WTC11 (cell line): ENCODE results near the gene MLX. TPM values are rescaled to one million over a fixed set of nuclear protein-coding genes. Genes with fewer than 3 reads are reported as not detected.

Experiments used
- ATAC-seq: fragments of 200-7000 bp; cut with Tn5 transposase; 2 replicates; pipeline ENCODE4 v1.10.0; 2021; ENCODE audit warnings: mild to moderate bottlenecking, moderate library complexity
- CTCF ChIA-PET: fragments of 300-600 bp; sonication (Branson Sonifier 250); formaldehyde crosslinking; loops from one replicate; lab custom pipeline; 2021; ENCODE audit warnings: antibody characterized with exemption; lab: Charles Lee
- POLR2A ChIA-PET: fragments of 350-600 bp; sonication (Branson Sonifier 250); formaldehyde crosslinking; loops from one replicate; lab custom pipeline; 2021; ENCODE audit warnings: antibody characterized with exemption; lab: Charles Lee
- DNase-seq: peaks from one replicate; pipeline ENCODE4 v3.0.0; 2021; ENCODE audit warnings: low spot score
- H3K27ac Mint-ChIP-seq: 2 replicates; pipeline ENCODE4 v1.8.0; 2021; ENCODE audit warnings: mixed read lengths
- H3K27me3 Mint-ChIP-seq: 2 replicates; pipeline ENCODE4 v1.8.0; 2021; ENCODE audit warnings: low read depth, mild to moderate bottlenecking, moderate library complexity, mixed read lengths
- H3K36me3 Mint-ChIP-seq: 2 replicates; pipeline ENCODE4 v1.8.0; 2021; ENCODE audit warnings: mixed read lengths
- H3K4me1 Mint-ChIP-seq: 2 replicates; pipeline ENCODE4 v1.8.0; 2022; ENCODE audit warnings: mixed read lengths
- H3K4me3 Mint-ChIP-seq: 2 replicates; pipeline ENCODE4 v1.8.0; 2021; ENCODE audit warnings: mild to moderate bottlenecking, moderate library complexity, mixed read lengths
- H3K9me3 Mint-ChIP-seq: 2 replicates; pipeline ENCODE4 v1.8.0; 2021; ENCODE audit warnings: mixed read lengths
- ATF1 ChIP-seq: sonication (generic); formaldehyde crosslinking; IDR thresholded peaks from 2 replicates; pipeline ENCODE4 v1.8.1; 2023; ENCODE audit warnings: mild to moderate bottlenecking, moderate library complexity, missing genetic modification reagents
- ETV6 ChIP-seq: sonication (generic); formaldehyde crosslinking; IDR thresholded peaks from 2 replicates; pipeline ENCODE4 v1.8.1; 2022; ENCODE audit warnings: mild to moderate bottlenecking, missing genetic modification reagents
- HMGA2 ChIP-seq: fragments of 250-450 bp; sonication (Bioruptor Pico); IDR thresholded peaks from 2 replicates; pipeline ENCODE4 v1.4.0; 2021; ENCODE audit warnings: mild to moderate bottlenecking, moderate library complexity
- MYBL2 ChIP-seq: sonication (generic); formaldehyde crosslinking; IDR thresholded peaks from 2 replicates; pipeline ENCODE4 v1.8.1; 2023; ENCODE audit warnings: mild to moderate bottlenecking, moderate library complexity, missing genetic modification reagents
- NFE2L1 ChIP-seq: sonication (generic); formaldehyde crosslinking; IDR thresholded peaks from 2 replicates; pipeline ENCODE4 v1.8.1; 2023; ENCODE audit warnings: missing genetic modification reagents
- NFYB ChIP-seq: sonication (generic); formaldehyde crosslinking; conservative IDR thresholded peaks from 2 replicates; pipeline ENCODE4 v1.8.0; 2022; ENCODE audit warnings: low read depth, missing genetic modification reagents
- RORB ChIP-seq: fragments of 250-450 bp; sonication (Bioruptor Pico); IDR thresholded peaks from 2 replicates; pipeline ENCODE4 v1.9.0; 2021; ENCODE audit warnings: mild to moderate bottlenecking
- SMAD3 ChIP-seq: sonication (generic); formaldehyde crosslinking; IDR thresholded peaks from 2 replicates; pipeline ENCODE4 v1.8.0; 2022; ENCODE audit warnings: missing genetic modification reagents, mild to moderate bottlenecking, borderline replicate concordance
- SMAD4 ChIP-seq: sonication (generic); formaldehyde crosslinking; IDR thresholded peaks from 2 replicates; pipeline ENCODE4 v1.8.0; 2022; ENCODE audit warnings: mild to moderate bottlenecking, missing genetic modification reagents
- TCF7 ChIP-seq: sonication (generic); formaldehyde crosslinking; IDR thresholded peaks from 2 replicates; pipeline ENCODE4 v1.8.0; 2022; ENCODE audit warnings: mild to moderate bottlenecking, low read depth, missing genetic modification reagents, moderate library complexity
- ZNF138 ChIP-seq: sonication (generic); formaldehyde crosslinking; conservative IDR thresholded peaks from 2 replicates; pipeline ENCODE4 v1.8.1; 2022; ENCODE audit warnings: mild to moderate bottlenecking, moderate library complexity, missing genetic modification reagents
- ZNF263 ChIP-seq: sonication (generic); formaldehyde crosslinking; IDR thresholded peaks from 2 replicates; pipeline ENCODE4 v1.8.1; 2022; ENCODE audit warnings: low read depth, mild to moderate bottlenecking, moderate library complexity, missing genetic modification reagents
- ZNF512 ChIP-seq: sonication (generic); formaldehyde crosslinking; IDR thresholded peaks from 2 replicates; pipeline ENCODE4 v1.8.1; 2022; ENCODE audit warnings: missing genetic modification reagents, borderline replicate concordance
- total RNA-seq: library from RNA; stranded (reverse); gene quantifications from 3 replicates; pipeline ENCODE4 v1.2.3, GENCODE V29; 2021
- TF ChIP-seq, protein P1 (sequence below): fragments of 250-450 bp; sonication (Bioruptor Pico); IDR thresholded peaks from 2 replicates; pipeline ENCODE4 v1.9.0; 2021; ENCODE audit warnings: mild to moderate bottlenecking, borderline replicate concordance
- TF ChIP-seq, protein P2 (sequence below): fragments of 250-450 bp; sonication (Bioruptor Pico); IDR thresholded peaks from 2 replicates; pipeline ENCODE4 v2.1.2; 2022; ENCODE audit warnings: mild to moderate bottlenecking, moderate library complexity
- TF ChIP-seq, protein P3 (sequence below): sonication (generic); formaldehyde crosslinking; IDR thresholded peaks from 2 replicates; pipeline ENCODE4 v1.8.1; 2022; ENCODE audit warnings: mild to moderate bottlenecking, missing genetic modification reagents, moderate library complexity, borderline replicate concordance
- TF ChIP-seq, protein P4 (sequence below): sonication (generic); formaldehyde crosslinking; IDR thresholded peaks from 2 replicates; pipeline ENCODE4 v1.8.0; 2022; ENCODE audit warnings: mild to moderate bottlenecking, missing genetic modification reagents
- TF ChIP-seq, protein P5 (sequence below): sonication (generic); formaldehyde crosslinking; IDR thresholded peaks from 2 replicates; pipeline ENCODE4 v1.8.1; 2023; ENCODE audit warnings: mild to moderate bottlenecking, missing genetic modification reagents

The MLX gene
- total RNA-seq, 1 experiment from 2014 or later, result 34.9 TPM

DNA sequence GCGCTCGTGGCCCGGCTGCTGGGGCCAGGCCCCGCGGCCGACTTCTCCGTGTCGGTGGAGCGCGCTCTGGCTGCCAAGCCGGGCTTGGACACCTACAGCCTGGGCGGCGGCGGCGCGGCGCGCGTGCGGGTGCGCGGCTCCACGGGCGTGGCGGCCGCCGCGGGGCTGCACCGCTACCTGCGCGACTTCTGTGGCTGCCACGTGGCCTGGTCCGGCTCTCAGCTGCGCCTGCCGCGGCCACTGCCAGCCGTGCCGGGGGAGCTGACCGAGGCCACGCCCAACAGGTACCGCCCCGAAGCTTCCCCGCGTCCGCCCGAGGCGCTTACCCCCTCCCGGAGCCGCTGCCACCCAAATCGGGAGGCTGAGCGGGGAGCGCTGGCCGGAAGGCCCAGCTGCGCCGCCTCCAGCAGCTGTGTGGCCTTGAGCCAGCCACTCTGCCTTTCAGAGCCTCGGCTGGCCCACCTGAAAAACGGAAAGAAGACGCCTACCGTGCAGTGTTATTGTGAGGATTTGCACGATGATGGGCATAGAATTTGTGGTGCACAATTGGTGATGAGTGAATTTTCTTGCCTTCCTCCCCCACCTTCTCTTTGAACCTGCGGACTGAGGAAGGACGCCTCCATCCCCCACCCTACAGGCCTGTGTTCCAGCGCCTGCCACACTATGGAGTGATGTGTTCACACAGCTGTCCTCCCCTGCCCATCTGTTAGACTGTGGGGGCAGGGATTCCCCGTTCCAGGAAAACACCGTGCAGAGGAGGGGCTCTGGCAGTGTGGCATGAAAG lies 30.3 kb upstream of the MLX start (continued):
- TF ChIP-seq, protein P1, sequence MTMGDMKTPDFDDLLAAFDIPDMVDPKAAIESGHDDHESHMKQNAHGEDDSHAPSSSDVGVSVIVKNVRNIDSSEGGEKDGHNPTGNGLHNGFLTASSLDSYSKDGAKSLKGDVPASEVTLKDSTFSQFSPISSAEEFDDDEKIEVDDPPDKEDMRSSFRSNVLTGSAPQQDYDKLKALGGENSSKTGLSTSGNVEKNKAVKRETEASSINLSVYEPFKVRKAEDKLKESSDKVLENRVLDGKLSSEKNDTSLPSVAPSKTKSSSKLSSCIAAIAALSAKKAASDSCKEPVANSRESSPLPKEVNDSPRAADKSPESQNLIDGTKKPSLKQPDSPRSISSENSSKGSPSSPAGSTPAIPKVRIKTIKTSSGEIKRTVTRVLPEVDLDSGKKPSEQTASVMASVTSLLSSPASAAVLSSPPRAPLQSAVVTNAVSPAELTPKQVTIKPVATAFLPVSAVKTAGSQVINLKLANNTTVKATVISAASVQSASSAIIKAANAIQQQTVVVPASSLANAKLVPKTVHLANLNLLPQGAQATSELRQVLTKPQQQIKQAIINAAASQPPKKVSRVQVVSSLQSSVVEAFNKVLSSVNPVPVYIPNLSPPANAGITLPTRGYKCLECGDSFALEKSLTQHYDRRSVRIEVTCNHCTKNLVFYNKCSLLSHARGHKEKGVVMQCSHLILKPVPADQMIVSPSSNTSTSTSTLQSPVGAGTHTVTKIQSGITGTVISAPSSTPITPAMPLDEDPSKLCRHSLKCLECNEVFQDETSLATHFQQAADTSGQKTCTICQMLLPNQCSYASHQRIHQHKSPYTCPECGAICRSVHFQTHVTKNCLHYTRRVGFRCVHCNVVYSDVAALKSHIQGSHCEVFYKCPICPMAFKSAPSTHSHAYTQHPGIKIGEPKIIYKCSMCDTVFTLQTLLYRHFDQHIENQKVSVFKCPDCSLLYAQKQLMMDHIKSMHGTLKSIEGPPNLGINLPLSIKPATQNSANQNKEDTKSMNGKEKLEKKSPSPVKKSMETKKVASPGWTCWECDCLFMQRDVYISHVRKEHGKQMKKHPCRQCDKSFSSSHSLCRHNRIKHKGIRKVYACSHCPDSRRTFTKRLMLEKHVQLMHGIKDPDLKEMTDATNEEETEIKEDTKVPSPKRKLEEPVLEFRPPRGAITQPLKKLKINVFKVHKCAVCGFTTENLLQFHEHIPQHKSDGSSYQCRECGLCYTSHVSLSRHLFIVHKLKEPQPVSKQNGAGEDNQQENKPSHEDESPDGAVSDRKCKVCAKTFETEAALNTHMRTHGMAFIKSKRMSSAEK (CRISPR knock-in tag), result no peak

- no peak for DNase-seq
- ChIA-PET POLR2A (interaction anchor here (0.7 to 2.3 kb wide), 3 partner anchors 11 to 40 kb away, joined by 3 to 15 read pairs (median 3); no protein-coding TSS in a partner anchor), CTCF (interaction anchor here (0.8 to 7.1 kb wide), 9 partner anchors 9 to 315 kb away, joined by 3 to 65 read pairs (median 4); partner anchors contain the start of genes PSMC3IP and STAT3)
- Mint-ChIP-seq H3K36me3 (peaks cover 12% of the 10 kb centered on the region; the same call in 1 of the 2 replicates), H3K27ac (peak overlapping the region; percentile 65; the same call in 1 of the 2 replicates), H3K4me3 (peak overlapping the region; percentile 74), H3K4me1 (peaks cover 27% of the 10 kb centered on the region), H3K27me3 (peaks cover 13% of the 10 kb centered on the region), H3K9me3 (no peaks in the 10 kb centered on the region)
- peak; percentile 2; the same call in 1 of the 2 replicates for ATAC-seq
- TF ChIP-seq HMGA2 (CRISPR knock-in tag), result no peak
- no peak for TF ChIP-seq RORB
- no peak for TF ChIP-seq MYBL2 (CRISPR knock-in tag)
- TF ChIP-seq, protein P2, sequence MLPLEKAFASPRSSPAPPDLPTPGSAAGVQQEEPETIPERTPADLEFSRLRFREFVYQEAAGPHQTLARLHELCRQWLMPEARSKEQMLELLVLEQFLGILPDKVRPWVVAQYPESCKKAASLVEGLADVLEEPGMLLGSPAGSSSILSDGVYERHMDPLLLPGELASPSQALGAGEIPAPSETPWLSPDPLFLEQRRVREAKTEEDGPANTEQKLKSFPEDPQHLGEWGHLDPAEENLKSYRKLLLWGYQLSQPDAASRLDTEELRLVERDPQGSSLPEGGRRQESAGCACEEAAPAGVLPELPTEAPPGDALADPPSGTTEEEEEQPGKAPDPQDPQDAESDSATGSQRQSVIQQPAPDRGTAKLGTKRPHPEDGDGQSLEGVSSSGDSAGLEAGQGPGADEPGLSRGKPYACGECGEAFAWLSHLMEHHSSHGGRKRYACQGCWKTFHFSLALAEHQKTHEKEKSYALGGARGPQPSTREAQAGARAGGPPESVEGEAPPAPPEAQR (CRISPR knock-in tag), result no peak
- TF ChIP-seq ATF1 (CRISPR knock-in tag), result no peak
- TF ChIP-seq, protein P3, sequence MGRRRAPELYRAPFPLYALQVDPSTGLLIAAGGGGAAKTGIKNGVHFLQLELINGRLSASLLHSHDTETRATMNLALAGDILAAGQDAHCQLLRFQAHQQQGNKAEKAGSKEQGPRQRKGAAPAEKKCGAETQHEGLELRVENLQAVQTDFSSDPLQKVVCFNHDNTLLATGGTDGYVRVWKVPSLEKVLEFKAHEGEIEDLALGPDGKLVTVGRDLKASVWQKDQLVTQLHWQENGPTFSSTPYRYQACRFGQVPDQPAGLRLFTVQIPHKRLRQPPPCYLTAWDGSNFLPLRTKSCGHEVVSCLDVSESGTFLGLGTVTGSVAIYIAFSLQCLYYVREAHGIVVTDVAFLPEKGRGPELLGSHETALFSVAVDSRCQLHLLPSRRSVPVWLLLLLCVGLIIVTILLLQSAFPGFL (CRISPR knock-in tag), result no peak
- no peak for TF ChIP-seq NFYB (CRISPR knock-in tag)
- TF ChIP-seq ZNF512 (CRISPR knock-in tag), result no peak
- TF ChIP-seq TCF7, result no peak
- no peak for TF ChIP-seq ZNF138 (CRISPR knock-in tag)
- TF ChIP-seq, protein P4, sequence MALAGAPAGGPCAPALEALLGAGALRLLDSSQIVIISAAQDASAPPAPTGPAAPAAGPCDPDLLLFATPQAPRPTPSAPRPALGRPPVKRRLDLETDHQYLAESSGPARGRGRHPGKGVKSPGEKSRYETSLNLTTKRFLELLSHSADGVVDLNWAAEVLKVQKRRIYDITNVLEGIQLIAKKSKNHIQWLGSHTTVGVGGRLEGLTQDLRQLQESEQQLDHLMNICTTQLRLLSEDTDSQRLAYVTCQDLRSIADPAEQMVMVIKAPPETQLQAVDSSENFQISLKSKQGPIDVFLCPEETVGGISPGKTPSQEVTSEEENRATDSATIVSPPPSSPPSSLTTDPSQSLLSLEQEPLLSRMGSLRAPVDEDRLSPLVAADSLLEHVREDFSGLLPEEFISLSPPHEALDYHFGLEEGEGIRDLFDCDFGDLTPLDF (CRISPR knock-in tag), result no peak
- no peak for TF ChIP-seq NFE2L1 (CRISPR knock-in tag)
- no peak for TF ChIP-seq SMAD4 (CRISPR knock-in tag)
- no peak for TF ChIP-seq SMAD3
- TF ChIP-seq, protein P5, sequence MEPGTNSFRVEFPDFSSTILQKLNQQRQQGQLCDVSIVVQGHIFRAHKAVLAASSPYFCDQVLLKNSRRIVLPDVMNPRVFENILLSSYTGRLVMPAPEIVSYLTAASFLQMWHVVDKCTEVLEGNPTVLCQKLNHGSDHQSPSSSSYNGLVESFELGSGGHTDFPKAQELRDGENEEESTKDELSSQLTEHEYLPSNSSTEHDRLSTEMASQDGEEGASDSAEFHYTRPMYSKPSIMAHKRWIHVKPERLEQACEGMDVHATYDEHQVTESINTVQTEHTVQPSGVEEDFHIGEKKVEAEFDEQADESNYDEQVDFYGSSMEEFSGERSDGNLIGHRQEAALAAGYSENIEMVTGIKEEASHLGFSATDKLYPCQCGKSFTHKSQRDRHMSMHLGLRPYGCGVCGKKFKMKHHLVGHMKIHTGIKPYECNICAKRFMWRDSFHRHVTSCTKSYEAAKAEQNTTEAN (CRISPR knock-in tag), result no peak
- no peak for TF ChIP-seq ZNF263 (CRISPR knock-in tag)
- TF ChIP-seq ETV6 (CRISPR knock-in tag), result no peak
Measured at GRCh38 chr17:42537156-42537805, 29.6 kb upstream of the MLX start.
